GM12891 (cell line): Measurements from ENCODE around the gene LIG3.

Experiments
- POLR2A ChIP-seq: IDR thresholded peaks from 2 replicates; pipeline ENCODE4 v1.6.1; 2011; ENCODE audit warnings: low read depth, low read length, control low read depth
- TAF1 ChIP-seq: IDR thresholded peaks from 2 replicates; pipeline ENCODE4 v1.6.1; 2011; ENCODE audit warnings: low read depth, low read length, control low read depth

DNA sequence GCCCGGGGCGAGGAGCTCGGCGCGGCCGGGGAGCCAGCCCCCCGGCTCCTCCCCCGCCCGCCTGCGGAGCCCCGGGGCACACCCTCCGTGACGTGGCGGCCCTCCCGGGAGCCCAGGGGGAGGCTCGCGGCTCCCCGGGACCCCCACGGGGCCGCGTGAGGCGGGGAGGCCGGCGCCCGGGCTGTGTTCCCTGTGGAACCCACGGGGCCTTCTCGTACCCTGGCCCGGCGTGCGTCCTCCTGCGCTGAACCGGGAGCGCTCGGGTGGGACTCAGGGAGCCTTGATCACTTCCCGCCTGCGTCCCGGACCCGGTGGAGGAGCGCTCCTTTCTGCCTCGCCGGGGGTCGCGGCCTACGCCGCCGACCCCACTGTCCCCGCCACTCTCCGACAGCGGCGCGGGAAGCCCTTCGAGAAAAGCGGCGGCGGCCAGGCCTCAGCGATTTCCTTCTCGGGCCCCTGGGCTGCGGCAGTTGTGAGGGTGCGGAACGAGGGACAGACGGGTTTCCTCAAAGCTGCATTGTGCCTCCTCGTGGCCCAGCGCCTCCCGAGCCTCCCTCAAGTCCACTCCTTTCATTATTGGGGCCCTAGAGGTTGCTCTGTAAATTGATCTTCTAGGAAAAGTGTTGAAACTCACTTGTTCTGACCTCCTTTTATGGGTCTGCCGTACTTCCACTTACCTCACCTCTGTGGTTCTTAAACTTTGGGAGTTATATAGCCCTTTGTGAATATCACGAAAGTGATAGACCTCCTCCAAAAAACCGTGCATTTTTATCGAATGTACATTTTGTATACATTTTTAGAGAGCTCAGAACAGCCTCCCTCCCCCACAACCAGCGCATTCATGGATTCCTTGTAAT lies 597 bp downstream of the LIG3 start:
- TF ChIP-seq TAF1 (no peak), POLR2A (0 out of 2 replicates have a peak, but pooled peaks have one; percentile 19)
